Psoas muscle (tissue), 8 donors: ENCODE measurements around the gene MRC2. TPM values are rescaled to one million over a fixed set of nuclear protein-coding genes. Genes with fewer than 3 reads are reported as not detected.

ENCODE experiments used
- ATAC-seq, 4 donors: fragments of 200-7000 bp; cut with Tn5 transposase; one replicate each; pipeline ENCODE4 v1.9.1; 2020; ENCODE audit warnings: moderate library complexity in 3 of 4, mild to moderate bottlenecking in 2 of 4
- DNase-seq, 2 donors: peaks; one replicate each; pipeline ENCODE4 v3.0.0-alpha.2; 2020
- H3K27ac ChIP-seq: fragments of 200-600 bp; one replicate; pipeline ENCODE4 v1.8.0; 2022
- H3K27me3 ChIP-seq, 3 donors: fragments of 200-600 bp in 1 of 3; one replicate each; pipeline versions ENCODE4 v1.6.1 to v1.8.0; 2013 to 2022; ENCODE audit warnings: low read length in 2 of 3, mild to moderate bottlenecking in 2 of 3, moderate library complexity in 1 of 3; ENCODE audit not compliant: insufficient read depth in 3 of 3
- H3K36me3 ChIP-seq, 2 donors: fragments of 200-600 bp in 1 of 2; one replicate each; pipeline versions ENCODE4 v1.6.1 to v1.8.0; 2013 to 2022; ENCODE audit warnings: low read depth in 1 of 2, mild to moderate bottlenecking in 1 of 2, moderate library complexity in 1 of 2; ENCODE audit not compliant: insufficient read depth in 1 of 2
- H3K4me1 ChIP-seq: fragments of 200-600 bp; one replicate; pipeline ENCODE4 v1.8.0; 2022
- H3K4me3 ChIP-seq: fragments of 200-600 bp; one replicate; pipeline ENCODE4 v1.8.0; 2022; ENCODE audit warnings: mild to moderate bottlenecking
- H3K9me3 ChIP-seq: fragments of 200-600 bp; one replicate; pipeline ENCODE4 v1.8.0; 2022
- CTCF ChIP-seq: fragments of 200-600 bp; IDR thresholded peaks from one replicate; pipeline ENCODE4 v1.8.0; 2022; ENCODE audit warnings: antibody characterized with exemption
- WGBS, 3 donors: extraction: QIAGEN DNeasy Blood & Tissue Kit; methylation state at CpG; one replicate each; pipeline versions ENCODE4 v1.1.6 to v1.1.7; 2013; 5-methylcytosine and 5-hydroxymethylcytosine counted together
- intact Hi-C, 2 donors: fragments of 100-400 bp; cut with DNase I; formaldehyde crosslinking; loops; one replicate each; pipeline versions ENCODE4 v1.11.0 to v1.14.2; 2022
- polyA plus RNA-seq, 3 donors: library from polyadenylated mRNA; stranded (reverse); fragments of 200-250 nt; gene quantifications; one replicate each; pipeline ENCODE4 v1.2.3, GENCODE V29; 2013
- total RNA-seq, 4 donors: library from RNA; stranded (reverse); fragmentation: NEBNext Ultra II Directional in 2 of 4; extraction: Animal tissue kit (Norgen Biotek cat#: 25700) in 2 of 4; gene quantifications; one replicate each; pipeline versions ENCODE4 v1.2.1 to v1.2.4, GENCODE V29; 2021 to 2023
- donor health status: healthy with polysubstance abuse.
- donor health status: DM: no; HTN: no; CAD: no; lungs with moderate emphysema.
- donor health status: Bipolar disorder and iron deficiency.
- donor health status: healthy.
- donor health status: DM: yes; HTN: yes; CAD: no.
- donor health status: DM: no; HTN: no; CAD: no.
- donor health status: DM: no; HTN: no; CAD: no.
- donor health status: DM: yes; HTN: yes; CAD: no.

MRC2 gene
- total and polyA plus RNA-seq, 7 donors: 3.5 to 17.5 (median 5.9) TPM

- H3K36me3 ChIP-seq: no peaks in the 10 kb centered on the region
- H3K4me1 ChIP-seq: peaks cover 5% of the 10 kb centered on the region
- peaks cover 0 to 21% (median 0%) of the 10 kb centered on the region in 3 donors for H3K27me3 ChIP-seq
- peak overlapping the region; percentile 71 for H3K4me3 ChIP-seq
- no peak for TF ChIP-seq CTCF
- WGBS, 3 donors: 25 to 41% (median 33%) methylated on average over 13 to 16 of the region's 16 CpGs
- intact Hi-C loops: loop anchor here in 1 of 2 donors (5.0 kb wide), 1 partner anchor 704 kb away; no protein-coding TSS in a partner anchor
- peak in 1 of 2 donors; percentile 65 for DNase-seq
- peak; percentile 13 to 48 (median 42) for ATAC-seq
- H3K9me3 ChIP-seq: no peaks in the 10 kb centered on the region
- H3K27ac ChIP-seq: no peak overlapping the region
Observed at GRCh38 chr17:62703261-62703775, 75.8 kb downstream of the MRC2 start.

- TF ChIP-seq CTCF: peak; percentile 81
- Histone ChIP-seq H3K27me3 (peaks cover 0 to 21% (median 0%) of the 10 kb centered on the region in 3 donors), H3K4me3 (peak overlapping the region; percentile 71), H3K27ac (peak overlapping the region; percentile 36), H3K9me3 (no peaks in the 10 kb centered on the region), H3K4me1 (peaks cover 5% of the 10 kb centered on the region), H3K36me3 (no peaks in the 10 kb centered on the region)
- WGBS, 3 donors: 0 to 1% (median 1%) methylated on average over 32 to 80 of the region's 80 CpGs
- ATAC-seq (peak; percentile 90 to 97 (median 94)), DNase-seq (peak; percentile 71 to 84)
- intact Hi-C loops: loop anchor here (2.0 to 5.0 kb wide), 2 partner anchors 703 kb away; no protein-coding TSS in a partner anchor
Observed at GRCh38 chr17:62703776-62704380, 76.4 kb downstream of the MRC2 start.

- H3K27me3 ChIP-seq: peaks cover 0 to 21% (median 0%) of the 10 kb centered on the region in 3 donors
- peaks cover 5% of the 10 kb centered on the region for H3K4me1 ChIP-seq
- no peaks in the 10 kb centered on the region for H3K9me3 ChIP-seq
- H3K4me3 ChIP-seq: peak overlapping the region; percentile 71
- DNase-seq (peak in 1 of 2 donors; percentile 65), ATAC-seq (peak in 1 of 4 donors; percentile 16)
- no peaks in the 10 kb centered on the region for H3K36me3 ChIP-seq
- 9 to 13% (median 9%) methylated on average over 27 to 31 of the region's 31 CpGs for WGBS, 3 donors
- TF ChIP-seq CTCF: no peak
- intact Hi-C loops: loop anchor here (2.0 to 5.0 kb wide), 2 partner anchors 702 to 703 kb away; no protein-coding TSS in a partner anchor
- peak overlapping the region; percentile 36 for H3K27ac ChIP-seq
Observed at GRCh38 chr17:62704381-62704971, 77.0 kb downstream of the MRC2 start.

GRCh38 chr17:62705156-62705777 lies 77.8 kb downstream of the MRC2 start:
- H3K27me3 ChIP-seq: peaks cover 0 to 21% (median 0%) of the 10 kb centered on the region in 3 donors
- no peak for TF ChIP-seq CTCF
- intact Hi-C loops: loop anchor here (1.0 to 5.0 kb wide), 3 partner anchors 262 to 702 kb away; partner anchors contain the start of gene TANC2 (in 1 of the 2)
- no peaks in the 10 kb centered on the region for H3K9me3 ChIP-seq
- no peaks in the 10 kb centered on the region for H3K36me3 ChIP-seq
- ATAC-seq (no peak), DNase-seq (no peak)
- H3K4me3 ChIP-seq: peak overlapping the region; percentile 71
- H3K4me1 ChIP-seq: peaks cover 5% of the 10 kb centered on the region
- peak overlapping the region; percentile 27 for H3K27ac ChIP-seq
- WGBS, 3 donors: 57 to 68% (median 63%) methylated on average over 11 of the region's 11 CpGs
